Mesendoderm (in vitro differentiated cells): ENCODE measurements around the gene ARL5C.

Source experiments
- DNase-seq: peaks from one replicate; pipeline ENCODE4 v3.0.0; 2013
- H2AK5ac ChIP-seq: 2 replicates; pipeline ENCODE4 v1.6.1; 2013; ENCODE audit warnings: low read length, inconsistent platforms
- H2BK120ac ChIP-seq: 2 replicates; pipeline ENCODE4 v1.6.1; 2013; ENCODE audit warnings: low read depth, mild to moderate bottlenecking, low read length, moderate library complexity, mixed read lengths
- H2BK15ac ChIP-seq: replicated peaks from 2 replicates; pipeline ENCODE4 v1.6.1; 2013; ENCODE audit warnings: low read depth, mild to moderate bottlenecking, moderate library complexity
- H2BK5ac ChIP-seq: 2 replicates; pipeline ENCODE4 v1.6.1; 2013; ENCODE audit warnings: low read length, inconsistent platforms
- H3K18ac ChIP-seq: 2 replicates; pipeline ENCODE4 v1.6.1; 2013; ENCODE audit warnings: mild to moderate bottlenecking, low read length, mixed read lengths
- H3K23ac ChIP-seq: one replicate; pipeline ENCODE4 v1.6.1; 2013; ENCODE audit warnings: low read length
- H3K27ac ChIP-seq: 2 replicates; pipeline ENCODE4 v1.5.1; 2013; ENCODE audit warnings: low read depth, mild to moderate bottlenecking, inconsistent platforms, low read length, moderate library complexity
- H3K27me3 ChIP-seq: 2 replicates; pipeline ENCODE4 v1.6.1; 2013; ENCODE audit warnings: low read length, control low read depth, mild to moderate bottlenecking, inconsistent platforms; ENCODE audit not compliant: insufficient read depth, poor library complexity
- H3K36me3 ChIP-seq: 2 replicates; pipeline ENCODE4 v1.6.1; 2013; ENCODE audit warnings: low read length, inconsistent platforms; ENCODE audit not compliant: control insufficient read depth, insufficient read depth
- H3K4ac ChIP-seq: one replicate; pipeline ENCODE4 v1.6.1; 2013; ENCODE audit warnings: low read depth, mild to moderate bottlenecking, low read length, moderate library complexity
- H3K4me1 ChIP-seq: 2 replicates; pipeline ENCODE4 v1.6.1; 2013; ENCODE audit warnings: low read depth, low read length, inconsistent platforms; ENCODE audit not compliant: control insufficient read depth
- H3K4me2 ChIP-seq: 2 replicates; pipeline ENCODE4 v1.6.1; 2013; ENCODE audit warnings: low read length
- H3K4me3 ChIP-seq: 2 replicates; pipeline ENCODE4 v1.5.1; 2013; ENCODE audit warnings: mild to moderate bottlenecking, low read length
- H3K56ac ChIP-seq: one replicate; pipeline ENCODE4 v1.6.1; 2013; ENCODE audit warnings: low read length
- H3K79me1 ChIP-seq: 2 replicates; pipeline ENCODE4 v1.6.1; 2013; ENCODE audit warnings: low read length, inconsistent platforms
- H3K79me2 ChIP-seq: 2 replicates; pipeline ENCODE4 v1.6.1; 2013; ENCODE audit warnings: mild to moderate bottlenecking, low read length; ENCODE audit not compliant: control insufficient read depth, insufficient read depth
- H3K9ac ChIP-seq: 2 replicates; pipeline ENCODE4 v1.6.1; 2013; ENCODE audit warnings: low read length, inconsistent platforms
- H4K5ac ChIP-seq: one replicate; pipeline ENCODE4 v1.6.1; 2013; ENCODE audit warnings: low read length
- H4K8ac ChIP-seq: one replicate; pipeline ENCODE4 v1.6.1; 2013; ENCODE audit warnings: low read depth, mild to moderate bottlenecking, control low read depth, low read length, moderate library complexity
- WGBS: extraction: QIAGEN DNeasy Blood & Tissue Kit; methylation state at CpG from one replicate; pipeline ENCODE4 v1.1.7; 2013; ENCODE audit warnings: low lambda C conversion rate, missing lambda C conversion rate; ENCODE audit not compliant: insufficient coverage; ENCODE audit errors: extremely low coverage; 5-methylcytosine and 5-hydroxymethylcytosine counted together

ARL5C gene

GRCh38 chr17:39209317-39210092, 43.5 kb upstream of the ARL5C start:
- no peaks in the 10 kb centered on the region for H3K79me2 ChIP-seq
- peak overlapping the region; percentile 5 for H3K18ac ChIP-seq
- no peak overlapping the region for H2BK5ac ChIP-seq
- H3K23ac ChIP-seq, result peak overlapping the region; percentile 80
- H3K79me1 ChIP-seq, result no peaks in the 10 kb centered on the region
- peak overlapping the region; percentile 77 for H3K4me2 ChIP-seq
- H3K27ac ChIP-seq, result no peak overlapping the region
- H3K4me1 ChIP-seq, result peaks cover 2% of the 10 kb centered on the region
- H3K27me3 ChIP-seq, result no peaks in the 10 kb centered on the region
- H3K4me3 ChIP-seq, result peak overlapping the region; percentile 17
- H3K9ac ChIP-seq, result peak overlapping the region; percentile 67
- peak overlapping the region; percentile 90 for H3K56ac ChIP-seq
- H2AK5ac ChIP-seq, result no peak overlapping the region
- no peak overlapping the region for H2BK120ac ChIP-seq
- H4K8ac ChIP-seq, result no peak overlapping the region
- H4K5ac ChIP-seq, result no peak overlapping the region
- no CpG with 5 or more reads among the region's 39 CpGs for WGBS
- H2BK15ac ChIP-seq, result no peak overlapping the region
- peak; percentile 24 for DNase-seq
- H3K4ac ChIP-seq, result no peak overlapping the region
- H3K36me3 ChIP-seq, result no peaks in the 10 kb centered on the region

DNA sequence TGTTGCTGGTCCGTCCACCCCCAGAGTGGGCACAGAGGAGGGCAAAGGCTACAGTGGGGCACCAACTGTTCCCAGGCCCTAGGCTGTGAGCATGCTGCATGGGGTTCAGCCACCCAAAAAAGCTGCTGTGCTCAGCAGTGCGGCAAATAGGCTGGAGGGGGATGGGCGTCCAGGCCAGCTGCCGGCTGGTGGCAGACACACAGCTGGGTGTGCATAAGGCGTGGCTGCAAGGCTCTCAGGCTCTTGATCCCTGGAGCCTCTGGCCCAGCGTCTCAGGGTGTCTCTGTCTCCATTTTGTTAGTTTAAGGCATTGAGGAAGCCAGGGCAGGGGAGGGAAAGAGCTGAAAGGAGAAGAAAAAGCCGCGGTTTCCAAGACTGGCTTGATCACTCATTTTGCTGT, 42.9 kb upstream of the ARL5C start:
- H3K23ac ChIP-seq, result no peak overlapping the region
- peaks cover 2% of the 10 kb centered on the region for H3K4me1 ChIP-seq
- peak; percentile 31 for DNase-seq
- no peak overlapping the region for H3K4me2 ChIP-seq
- H3K9ac ChIP-seq, result no peak overlapping the region
- H3K27ac ChIP-seq, result no peak overlapping the region
- H2BK5ac ChIP-seq, result no peak overlapping the region
- no peak overlapping the region for H4K8ac ChIP-seq
- H3K27me3 ChIP-seq, result no peaks in the 10 kb centered on the region
- H4K5ac ChIP-seq, result no peak overlapping the region
- H3K79me1 ChIP-seq, result no peaks in the 10 kb centered on the region
- H3K36me3 ChIP-seq, result peaks cover 6% of the 10 kb centered on the region
- H2BK15ac ChIP-seq, result no peak overlapping the region
- no peak overlapping the region for H3K56ac ChIP-seq
- H2BK120ac ChIP-seq, result no peak overlapping the region
- H3K79me2 ChIP-seq, result no peaks in the 10 kb centered on the region
- H3K18ac ChIP-seq, result no peak overlapping the region
- H3K4me3 ChIP-seq, result no peak overlapping the region
- no peak overlapping the region for H2AK5ac ChIP-seq
- WGBS, result no CpG with 5 or more reads among the region's 8 CpGs
- H3K4ac ChIP-seq, result no peak overlapping the region

DNA sequence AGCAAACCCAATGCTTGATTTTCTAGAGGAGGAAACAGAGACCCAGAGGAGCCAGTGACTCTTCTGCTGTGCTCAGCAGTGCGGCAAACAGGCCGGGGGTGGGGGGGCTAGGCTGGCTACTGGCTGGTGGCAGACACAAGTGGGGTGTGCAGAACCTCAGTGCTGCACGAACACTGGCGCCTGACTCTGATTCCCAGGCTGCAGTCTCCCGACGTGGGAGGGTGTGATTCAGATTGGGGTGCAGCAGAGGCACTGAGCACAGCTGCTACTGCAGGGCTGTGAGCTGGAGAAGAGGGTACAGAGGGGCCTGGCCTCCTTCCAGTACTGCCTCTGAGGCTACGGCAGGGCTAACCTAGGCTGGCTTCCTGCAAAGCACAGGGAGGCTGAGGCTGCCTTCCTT, 42.2 kb upstream of the ARL5C start:
- Histone ChIP-seq H3K18ac (no peak overlapping the region), H3K4me3 (no peak overlapping the region), H3K4ac (no peak overlapping the region), H3K27me3 (no peaks in the 10 kb centered on the region), H2AK5ac (no peak overlapping the region), H2BK5ac (no peak overlapping the region), H3K36me3 (peaks cover 8% of the 10 kb centered on the region), H3K4me1 (peaks cover 2% of the 10 kb centered on the region), H3K27ac (no peak overlapping the region), H3K79me2 (no peaks in the 10 kb centered on the region), H4K8ac (no peak overlapping the region), H3K4me2 (no peak overlapping the region), H3K56ac (peak overlapping the region; percentile 31), H2BK120ac (no peak overlapping the region), H3K23ac (no peak overlapping the region), H2BK15ac (no peak overlapping the region), H3K9ac (no peak overlapping the region), H4K5ac (no peak overlapping the region), H3K79me1 (no peaks in the 10 kb centered on the region)
- no peak for DNase-seq
- no CpG with 5 or more reads among the region's 7 CpGs for WGBS

- Histone ChIP-seq H4K5ac (no peak overlapping the region), H2BK15ac (no peak overlapping the region), H3K4me2 (no peak overlapping the region), H3K27me3 (no peaks in the 10 kb centered on the region), H3K4ac (no peak overlapping the region), H3K4me1 (peaks cover 2% of the 10 kb centered on the region), H3K79me2 (peaks cover 25% of the 10 kb centered on the region), H3K79me1 (peaks cover 11% of the 10 kb centered on the region), H3K4me3 (no peak overlapping the region), H3K36me3 (peaks cover 16% of the 10 kb centered on the region), H3K9ac (no peak overlapping the region), H3K18ac (no peak overlapping the region), H2AK5ac (no peak overlapping the region), H3K23ac (no peak overlapping the region), H2BK5ac (no peak overlapping the region), H3K27ac (no peak overlapping the region), H3K56ac (no peak overlapping the region), H4K8ac (no peak overlapping the region), H2BK120ac (no peak overlapping the region)
- DNase-seq, result no peak
- no CpG with 5 or more reads among the region's 3 CpGs for WGBS
Measured at GRCh38 chr17:39205112-39205526, 39.2 kb upstream of the ARL5C start.

GRCh38 chr17:39204245-39204644, 38.3 kb upstream of the ARL5C start:
- no peaks in the 10 kb centered on the region for H3K4me1 ChIP-seq
- no peak overlapping the region for H3K56ac ChIP-seq
- no peak overlapping the region for H3K9ac ChIP-seq
- no peak overlapping the region for H3K18ac ChIP-seq
- no peak overlapping the region for H4K5ac ChIP-seq
- H3K23ac ChIP-seq, result no peak overlapping the region
- no peak overlapping the region for H2BK5ac ChIP-seq
- H3K79me2 ChIP-seq, result peaks cover 25% of the 10 kb centered on the region
- peaks cover 11% of the 10 kb centered on the region for H3K79me1 ChIP-seq
- H3K27me3 ChIP-seq, result no peaks in the 10 kb centered on the region
- H2AK5ac ChIP-seq, result no peak overlapping the region
- no peak for DNase-seq
- H2BK15ac ChIP-seq, result no peak overlapping the region
- no CpG with 5 or more reads among the region's 8 CpGs for WGBS
- H3K4me2 ChIP-seq, result no peak overlapping the region
- peaks cover 16% of the 10 kb centered on the region for H3K36me3 ChIP-seq
- H2BK120ac ChIP-seq, result no peak overlapping the region
- no peak overlapping the region for H4K8ac ChIP-seq
- no peak overlapping the region for H3K4me3 ChIP-seq
- no peak overlapping the region for H3K27ac ChIP-seq
- H3K4ac ChIP-seq, result no peak overlapping the region
